Stimulated activated CD8-positive, alpha-beta memory T cell treated with anti-CD3 and anti-CD28 coated beads, Interleukin-2, amount 100 ng/mL, for 1 hour (primary cell): ENCODE results near the gene USP36.
"Not testable (repeated sequence)": the region's sequence is repeated elsewhere in the genome, so short reads cannot be mapped to it uniquely, and the experiment has no call there.

Experiments
- DNase-seq, 2 donors: peaks; one replicate each; pipeline ENCODE4 v3.0.0-alpha.2; 2020; ENCODE audit warnings: low read depth in 2 of 2

Gene USP36

DNA sequence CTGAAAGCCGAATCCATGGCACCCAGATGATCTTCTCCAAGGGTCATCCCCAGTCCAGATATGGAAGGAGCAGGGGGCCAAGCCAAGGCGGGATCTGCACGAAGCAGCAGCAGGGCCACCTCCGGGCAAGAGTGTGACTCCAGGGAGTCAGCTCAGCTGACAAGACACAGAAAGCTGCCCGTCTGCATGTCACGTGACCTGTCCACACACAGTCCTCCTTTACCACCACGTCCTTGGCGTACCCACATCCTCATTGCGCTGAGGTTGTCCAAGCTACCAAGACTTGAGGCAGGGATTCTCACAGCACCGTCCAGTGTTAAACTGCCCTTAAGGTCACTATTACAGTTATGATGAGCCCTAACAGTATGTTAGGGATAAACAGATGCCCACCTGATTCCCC is 47.2 kb downstream of the USP36 start:
- DNase-seq: no peak

- no peak for DNase-seq
Measured at GRCh38 chr17:78791840-78792709, 48.5 kb downstream of the USP36 start.

GRCh38 chr17:78790552-78790951 is 50.1 kb downstream of the USP36 start:
- DNase-seq: no peak

GRCh38 chr17:78789663-78790181 is 50.9 kb downstream of the USP36 start:
- no peak for DNase-seq

DNA sequence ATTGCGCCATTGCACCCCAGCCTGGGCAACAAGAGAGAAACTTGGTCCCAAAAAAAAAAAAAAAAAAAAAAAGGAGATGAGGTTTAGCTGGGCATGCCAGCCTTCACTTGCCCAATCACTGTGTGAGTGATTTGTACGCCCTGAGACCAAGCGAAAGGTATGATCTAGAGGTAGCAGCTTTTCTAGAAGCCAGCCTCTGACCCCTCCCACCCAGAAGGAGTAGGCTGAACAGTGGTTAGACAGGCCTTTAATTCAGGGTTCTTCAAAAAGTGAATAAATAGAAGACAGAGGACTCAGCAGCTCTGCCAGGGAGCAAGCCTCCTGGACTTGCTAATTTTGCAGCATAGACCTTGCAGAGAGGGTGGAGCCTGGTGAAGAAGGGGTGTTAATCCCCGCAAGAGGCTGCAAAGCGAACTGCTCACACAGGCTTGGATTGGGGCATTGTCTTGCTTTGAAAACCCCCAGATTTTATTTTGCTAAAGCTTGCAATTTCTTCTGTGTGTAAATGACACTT is 51.4 kb downstream of the USP36 start:
- DNase-seq: no peak

- DNase-seq: no peak
Measured at GRCh38 chr17:78788451-78788850, 52.2 kb downstream of the USP36 start.

GRCh38 chr17:78787444-78787843 is 53.2 kb downstream of the USP36 start:
- no peak for DNase-seq

DNA sequence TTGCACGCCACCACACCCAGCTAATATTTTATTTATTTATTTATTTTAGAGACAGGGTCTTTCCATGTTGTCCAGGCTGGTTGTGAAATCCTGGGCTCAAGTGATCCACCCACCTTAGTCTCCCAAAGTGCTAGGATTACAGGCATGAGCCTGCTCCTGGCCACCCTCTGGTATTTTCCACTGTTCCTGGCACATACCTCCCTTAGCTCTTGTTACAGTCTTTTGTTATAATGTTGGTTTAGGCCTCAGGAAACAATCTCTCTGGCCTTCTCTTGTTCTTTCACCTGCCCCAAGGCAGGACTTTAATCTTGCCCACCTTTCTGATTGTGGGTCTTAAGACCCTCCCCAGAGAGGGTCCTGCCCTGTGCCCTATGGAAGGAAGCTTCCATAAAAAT is 55.0 kb downstream of the USP36 start:
- no peak for DNase-seq

DNA sequence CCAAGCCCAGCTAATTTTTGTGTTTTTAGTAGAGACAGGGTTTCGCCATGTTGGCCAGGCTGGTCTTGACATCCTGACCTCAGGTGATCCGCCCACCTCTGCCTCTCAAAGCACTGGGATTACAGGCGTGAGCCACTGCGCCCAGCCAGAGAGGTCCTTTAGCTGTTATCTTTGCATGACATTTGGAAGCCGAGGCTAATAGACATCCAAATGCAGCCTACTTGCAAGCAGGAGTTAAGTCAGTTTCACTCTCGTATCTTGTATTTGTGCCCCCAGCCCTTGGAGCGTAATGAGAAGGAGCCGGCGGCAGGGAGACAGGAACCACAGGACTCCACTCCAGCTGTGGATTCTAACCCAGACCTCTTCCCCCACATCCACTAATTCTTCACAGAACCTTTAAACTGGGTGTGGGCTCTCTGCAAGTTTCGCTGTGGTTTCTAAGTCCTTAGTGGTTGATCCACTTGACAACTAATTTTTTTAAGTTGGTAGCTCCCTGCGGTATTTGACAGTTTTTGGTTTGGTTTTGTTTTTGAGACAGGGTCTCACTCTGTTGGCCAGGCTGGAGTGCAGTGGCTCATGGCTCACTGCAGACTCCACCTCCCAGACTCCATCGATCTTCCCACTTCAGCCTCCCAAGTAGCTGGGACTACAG is 55.5 kb downstream of the USP36 start:
- no peak for DNase-seq

GRCh38 chr17:78784352-78784751 is 56.3 kb downstream of the USP36 start:
- DNase-seq: no peak

DNA sequence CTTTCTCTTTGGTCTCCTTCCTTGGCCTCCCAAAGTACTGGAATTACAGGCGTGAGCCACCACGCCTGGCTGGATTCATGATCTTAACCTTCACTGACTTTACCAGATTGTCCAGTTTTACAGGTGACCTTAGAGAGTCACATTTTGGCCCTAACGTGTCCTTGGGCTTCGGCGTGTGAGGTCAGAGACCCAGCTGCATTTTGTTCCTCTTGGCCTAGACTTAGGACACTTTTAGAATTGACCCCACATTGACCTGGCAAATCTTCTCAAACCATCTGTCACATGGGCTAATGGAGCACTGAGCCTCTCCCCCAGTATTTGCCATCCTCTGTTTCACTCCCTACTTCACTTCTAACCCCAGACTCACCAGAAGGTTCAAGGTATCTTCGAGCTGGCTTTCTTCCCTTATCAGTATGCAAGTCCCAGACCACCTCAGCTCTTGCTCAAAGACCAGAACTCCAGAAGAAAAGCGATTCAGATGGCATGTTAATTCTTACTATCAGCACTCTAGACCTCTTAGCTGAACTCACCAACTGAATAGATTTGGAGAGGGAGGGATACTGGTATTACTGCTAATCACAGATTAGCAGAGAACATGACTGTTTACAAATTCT is 56.8 kb downstream of the USP36 start:
- no peak for DNase-seq

DNA sequence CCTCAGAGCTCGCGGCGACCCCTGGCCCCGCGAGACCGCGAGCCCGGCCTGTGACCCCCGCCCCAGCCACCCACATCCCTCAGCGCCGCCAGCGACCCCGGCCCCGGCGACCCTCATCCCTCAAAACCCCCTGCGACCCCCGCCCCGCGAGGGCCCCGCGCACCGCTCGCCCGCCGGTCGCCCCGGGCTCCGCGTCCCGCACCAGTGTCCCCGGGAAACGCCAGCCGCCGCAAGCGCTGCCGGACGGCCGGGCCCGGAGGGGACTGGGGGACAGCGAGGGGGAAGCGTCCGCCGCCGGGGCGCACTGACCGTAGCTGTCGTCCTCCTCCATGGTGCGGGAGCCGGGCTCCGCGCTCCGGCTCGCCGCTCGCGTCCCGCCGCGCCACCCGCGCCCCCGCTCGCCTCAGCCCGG is 58.7 kb downstream of the USP36 start, which contains the start of gene CYTH1:
Gene CYTH1 (minus strand): TSS at position 381 of the 412 bp plus-strand sequence. CDS start 50 bp downstream, at position 331.
- no peak for DNase-seq

DNA sequence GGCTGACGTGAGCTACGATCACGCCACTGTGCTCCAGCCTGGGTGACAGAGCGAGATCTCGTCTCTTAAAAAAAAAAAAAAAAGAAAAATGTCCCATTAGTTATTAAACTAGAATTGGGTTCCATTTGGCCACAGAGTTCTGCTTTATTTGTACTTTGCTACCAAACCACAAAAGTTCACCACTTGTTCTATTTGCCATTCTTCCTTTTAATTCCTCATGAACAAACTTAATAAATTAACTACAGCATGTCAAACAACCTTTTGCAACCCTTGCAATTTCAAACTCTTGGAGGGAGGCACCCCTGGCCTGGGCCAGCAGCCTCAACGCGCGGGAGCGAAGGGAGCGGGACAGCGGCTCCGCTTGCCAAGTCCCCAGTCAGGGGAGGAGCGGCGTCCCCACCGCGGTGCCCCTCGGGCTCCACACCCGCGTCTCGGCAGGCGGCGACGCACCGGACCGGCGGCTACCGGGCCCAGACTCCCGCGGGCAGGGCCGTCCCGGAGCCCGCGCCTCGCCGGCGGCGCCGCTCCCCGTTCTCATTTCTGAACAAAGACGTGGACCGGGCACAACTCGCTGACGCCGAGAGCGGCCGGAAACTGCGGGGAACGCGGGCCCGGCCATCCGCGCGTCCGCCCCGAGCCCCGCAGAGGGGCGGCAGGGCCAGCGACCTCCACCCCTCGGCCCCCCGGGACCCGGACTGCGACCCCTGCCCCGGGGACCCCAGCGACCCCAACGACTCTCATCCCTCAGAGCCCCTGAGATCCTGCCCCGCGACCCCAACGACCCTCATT is 59.3 kb downstream of the USP36 start:
- no peak for DNase-seq

- DNase-seq: no peak
Measured at GRCh38 chr17:78780335-78780734, 60.3 kb downstream of the USP36 start.

- no peak for DNase-seq
Measured at GRCh38 chr17:78779850-78780249, 60.8 kb downstream of the USP36 start.

- DNase-seq: not testable (repeated sequence)
Measured at GRCh38 chr17:78779286-78779651, 61.3 kb downstream of the USP36 start.

- DNase-seq: no peak
Measured at GRCh38 chr17:78777881-78778280, 62.7 kb downstream of the USP36 start.

DNA sequence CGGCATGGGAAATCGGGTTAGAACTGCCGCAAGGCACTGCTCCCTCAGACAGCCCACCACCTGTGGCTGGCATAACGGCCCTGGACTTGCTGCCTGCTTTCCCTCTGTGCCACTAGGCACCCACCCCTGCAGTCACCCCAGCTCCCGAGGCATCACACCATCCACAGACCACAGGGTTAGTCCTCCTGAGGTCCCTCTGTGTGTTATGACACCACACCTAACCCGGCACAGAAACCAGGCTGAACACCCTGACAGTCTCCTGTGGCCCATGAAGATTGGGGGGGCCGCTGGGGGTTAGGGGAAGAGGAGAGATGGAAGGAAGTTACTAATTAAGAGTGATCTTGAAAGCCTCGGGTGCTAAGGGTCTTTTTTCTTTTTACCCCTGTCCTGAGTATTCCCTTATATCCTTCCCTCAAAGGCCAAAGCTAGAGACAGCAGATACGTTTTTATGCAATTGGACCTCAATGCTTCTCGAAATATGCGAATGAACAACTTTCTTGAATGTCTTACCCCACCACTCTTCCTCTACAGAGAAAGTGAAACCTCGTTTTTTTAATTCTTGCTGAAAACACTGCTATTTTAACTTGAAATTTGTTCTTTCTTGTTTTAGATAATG is 65.5 kb downstream of the USP36 start:
- DNase-seq: no peak

GRCh38 chr17:78774453-78774852 is 66.2 kb downstream of the USP36 start:
- DNase-seq: no peak

DNA sequence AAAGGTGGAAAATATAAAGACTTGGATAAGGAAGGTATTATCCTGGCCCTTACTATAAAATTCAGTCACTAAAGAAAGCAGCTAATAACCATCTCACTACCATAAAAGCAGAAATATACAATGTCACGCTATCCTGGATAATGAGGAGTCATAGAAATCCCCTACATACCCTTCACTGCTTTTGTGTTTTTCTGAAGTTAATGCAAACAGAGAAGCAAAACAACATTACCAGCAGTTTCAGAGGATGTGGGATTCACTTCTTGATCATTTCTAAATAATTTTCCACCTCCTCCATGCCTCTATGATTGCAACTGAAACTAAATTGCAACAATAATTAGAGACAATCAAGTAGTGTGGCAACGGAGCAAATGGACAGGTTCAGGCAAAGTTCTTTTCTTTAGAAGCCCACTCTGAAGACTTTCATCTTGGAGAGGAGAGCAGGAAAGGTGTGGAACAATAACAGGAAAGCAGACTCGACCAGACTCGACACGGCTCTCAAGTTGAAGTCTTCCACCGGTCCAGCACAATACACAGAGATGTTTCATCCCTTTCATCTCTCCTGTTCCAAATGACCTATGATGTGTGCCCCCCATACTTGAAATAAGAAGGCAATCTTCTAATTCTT is 68.7 kb downstream of the USP36 start:
- no peak for DNase-seq
